Body of pancreas (tissue), 4 donors: Measurements from ENCODE around the gene VAV2. TPM values are rescaled to one million over a fixed set of nuclear protein-coding genes. Genes with fewer than 3 reads are reported as not detected.

Experiments used
- ATAC-seq: fragments of 150-250 bp; one replicate; pipeline ENCODE4 v1.9.1; 2016
- DNase-seq, 4 donors: peaks; one replicate each; pipeline ENCODE4 v3.0.0-alpha.2; 2019
- H3K27ac ChIP-seq, 4 donors: fragments of 200-600 bp; sonication (generic); 1 replicate in 3 of 4; 2 replicates in 1 of 4; pipeline versions ENCODE4 v1.5.1 to v1.6.1; 2016 to 2019; ENCODE audit warnings: mild to moderate bottlenecking in 1 of 4, mixed read lengths in 1 of 4, moderate library complexity in 1 of 4
- H3K27me3 ChIP-seq, 2 donors: fragments of 200-600 bp; sonication (generic); one replicate each; pipeline ENCODE4 v1.6.0; 2016; ENCODE audit warnings: mild to moderate bottlenecking in 1 of 2
- H3K36me3 ChIP-seq, 2 donors: fragments of 200-600 bp; sonication (generic); replicated peaks in 1 of 2; 2 replicates each; pipeline ENCODE4 v1.5.1; 2016; ENCODE audit warnings: low read depth in 2 of 2; ENCODE audit not compliant: insufficient read depth in 1 of 2
- H3K4me1 ChIP-seq: fragments of 200-600 bp; sonication (generic); one replicate; pipeline ENCODE4 v1.6.0; 2016
- H3K4me3 ChIP-seq, 2 donors: fragments of 200-600 bp; sonication (generic); 1 replicate in 1 of 2; 2 replicates in 1 of 2; pipeline ENCODE4 v1.5.1; 2016 to 2019
- H3K9me3 ChIP-seq, 3 donors: fragments of 200-600 bp; sonication (generic); 1 replicate in 2 of 3; 2 replicates in 1 of 3; pipeline ENCODE4 v1.5.1; 2016
- CTCF ChIP-seq, 7 experiments: fragments of 450-650 bp in 4 of 7; fragments of 200-600 bp in 3 of 7; sonication (generic) in 3 of 7; IDR thresholded peaks; one replicate each; pipeline ENCODE4 v1.5.1; 2016 to 2019; ENCODE audit warnings: antibody characterized with exemption in 7 of 7
- POLR2A ChIP-seq, 3 donors: fragments of 450-650 bp; IDR thresholded peaks; one replicate each; pipeline ENCODE4 v1.6.1; 2016; ENCODE audit warnings: antibody characterized with exemption in 3 of 3, mild to moderate bottlenecking in 2 of 3
- WGBS, 2 donors: methylation state at CpG; one replicate each; pipeline ENCODE4 v1.1.5; 2017; 5-methylcytosine and 5-hydroxymethylcytosine counted together
- intact Hi-C: fragments of 100-400 bp; cut with DNase I; formaldehyde crosslinking; loops from one replicate; pipeline ENCODE4 v1.15.1; 2023
- total RNA-seq, 2 donors: library from RNA; depleted of rRNA; stranded (reverse); fragments of >200 nt; gene quantifications; one replicate each; pipeline ENCODE4 v1.1.0, GENCODE V29; 2016

VAV2 gene
- total RNA-seq, 2 donors from 2014 or later: 31.6 to 32.3 TPM

- TF ChIP-seq CTCF (IDR thresholded peaks at IDR 0.05): no peak
- no peak for TF ChIP-seq POLR2A (IDR thresholded peaks at IDR 0.05)
- ATAC-seq: no peak
- H3K4me3 ChIP-seq: no peak overlapping the region
- H3K4me1 ChIP-seq: peaks cover 3% of the 10 kb centered on the region
- intact Hi-C loops: no loop called here
- H3K27ac ChIP-seq: no peak overlapping the region
- 87 to 94% methylated on average over 22 to 25 of the region's 25 CpGs for WGBS, 2 donors
- no peaks in the 10 kb centered on the region for H3K9me3 ChIP-seq
- no peak for DNase-seq
- H3K36me3 ChIP-seq: peaks cover 0 to 19% of the 10 kb centered on the region in 2 donors
- H3K27me3 ChIP-seq: no peaks in the 10 kb centered on the region
Observed at GRCh38 chr9:133784731-133785561, 207.2 kb downstream of the VAV2 start.

GRCh38 chr9:133783331-133783731 lies 208.8 kb downstream of the VAV2 start:
- H3K4me3 ChIP-seq: no peak overlapping the region
- no peak overlapping the region for H3K27ac ChIP-seq
- ATAC-seq (no peak), DNase-seq (no peak)
- no peaks in the 10 kb centered on the region for H3K9me3 ChIP-seq
- 67% methylated on average over 13 of the region's 13 CpGs; no CpG with 5 or more reads in 1 of the 2 donors for WGBS, 2 donors
- no peaks in the 10 kb centered on the region for H3K27me3 ChIP-seq
- peaks cover 0 to 18% of the 10 kb centered on the region in 2 donors for H3K36me3 ChIP-seq
- TF ChIP-seq POLR2A (IDR thresholded peaks at IDR 0.05): no peak
- TF ChIP-seq CTCF (IDR thresholded peaks at IDR 0.05): no peak
- intact Hi-C loops: no loop called here
- H3K4me1 ChIP-seq: peaks cover 3% of the 10 kb centered on the region

- intact Hi-C loops: no loop called here
- peak; percentile 73 for ATAC-seq
- no peak overlapping the region for H3K27ac ChIP-seq
Observed at GRCh38 chr9:133782157-133783130, 209.7 kb downstream of the VAV2 start.

GRCh38 chr9:133781828-133782135 lies 210.3 kb downstream of the VAV2 start:
- DNase-seq (no peak), ATAC-seq (no peak)
- 87 to 88% methylated on average over 10 of the region's 10 CpGs for WGBS, 2 donors
- intact Hi-C loops: no loop called here
- Histone ChIP-seq H3K27ac (no peak overlapping the region), H3K4me1 (peaks cover 3% of the 10 kb centered on the region), H3K4me3 (no peak overlapping the region), H3K36me3 (peaks cover 0 to 23% of the 10 kb centered on the region in 2 donors), H3K27me3 (no peaks in the 10 kb centered on the region), H3K9me3 (no peaks in the 10 kb centered on the region)
- no peak for TF ChIP-seq CTCF (IDR thresholded peaks at IDR 0.05)
- TF ChIP-seq POLR2A (IDR thresholded peaks at IDR 0.05): no peak

More at GRCh38 chr9:133782157-133783130, 209.7 kb downstream of the VAV2 start:
- Histone ChIP-seq H3K36me3 (peaks cover 0 to 20% of the 10 kb centered on the region in 2 donors), H3K27me3 (no peaks in the 10 kb centered on the region), H3K4me3 (no peak overlapping the region), H3K9me3 (no peaks in the 10 kb centered on the region), H3K4me1 (peaks cover 3% of the 10 kb centered on the region)
- peak; percentile 76 to 86 (median 80) for DNase-seq
- whole genome bisulfite sequencing, 2 donors: 42 to 46% methylated on average over 16 of the region's 16 CpGs
- TF ChIP-seq CTCF (IDR thresholded peaks at IDR 0.05) (peak; percentile 68 to 81 (median 76)), POLR2A (IDR thresholded peaks at IDR 0.05) (no peak)
